Osteocyte (in vitro differentiated cells): ENCODE measurements around the gene PTPRD. TPM values are rescaled to one million over a fixed set of nuclear protein-coding genes. Genes with fewer than 3 reads are reported as not detected.
"Not testable (repeated sequence)": the region's sequence is repeated elsewhere in the genome, so short reads cannot be mapped to it uniquely, and the experiment has no call there.

Experiments used
- DNase-seq: peaks from one replicate; pipeline ENCODE4 v3.0.0; 2021; ENCODE audit warnings: mixed read lengths; ENCODE audit not compliant: unreplicated experiment; ENCODE audit errors: extremely low spot score
- H3K27ac Mint-ChIP-seq: one replicate; pipeline ENCODE4 v1.8.0; 2021; ENCODE audit warnings: mild to moderate bottlenecking, mixed read lengths; ENCODE audit not compliant: unreplicated experiment
- H3K27me3 Mint-ChIP-seq: one replicate; pipeline ENCODE4 v1.8.0; 2021; ENCODE audit warnings: mixed read lengths; ENCODE audit not compliant: unreplicated experiment
- H3K36me3 Mint-ChIP-seq: one replicate; pipeline ENCODE4 v1.8.0; 2021; ENCODE audit warnings: mixed read lengths; ENCODE audit not compliant: unreplicated experiment
- H3K4me1 Mint-ChIP-seq: one replicate; pipeline ENCODE4 v1.8.0; 2021; ENCODE audit warnings: mixed read lengths; ENCODE audit not compliant: unreplicated experiment
- H3K4me3 Mint-ChIP-seq: one replicate; pipeline ENCODE4 v1.8.0; 2021; ENCODE audit warnings: mild to moderate bottlenecking, moderate library complexity, mixed read lengths; ENCODE audit not compliant: unreplicated experiment
- H3K9me3 Mint-ChIP-seq: one replicate; pipeline ENCODE4 v1.8.0; 2021; ENCODE audit warnings: mixed read lengths; ENCODE audit not compliant: unreplicated experiment
- total RNA-seq: library from RNA; stranded (reverse); gene quantifications from 2 replicates; pipeline ENCODE4 v1.2.1, GENCODE V29; 2021
- TF ChIP-seq, protein P1 (sequence below): fragments of 200-600 bp; sonication (generic); IDR thresholded peaks from 2 replicates; pipeline ENCODE4 v1.5.0; 2021; ENCODE audit warnings: antibody characterized with exemption, mild to moderate bottlenecking, moderate library complexity

PTPRD gene
- total RNA-seq, 1 donor from 2014 or later: 5.4 TPM

DNA sequence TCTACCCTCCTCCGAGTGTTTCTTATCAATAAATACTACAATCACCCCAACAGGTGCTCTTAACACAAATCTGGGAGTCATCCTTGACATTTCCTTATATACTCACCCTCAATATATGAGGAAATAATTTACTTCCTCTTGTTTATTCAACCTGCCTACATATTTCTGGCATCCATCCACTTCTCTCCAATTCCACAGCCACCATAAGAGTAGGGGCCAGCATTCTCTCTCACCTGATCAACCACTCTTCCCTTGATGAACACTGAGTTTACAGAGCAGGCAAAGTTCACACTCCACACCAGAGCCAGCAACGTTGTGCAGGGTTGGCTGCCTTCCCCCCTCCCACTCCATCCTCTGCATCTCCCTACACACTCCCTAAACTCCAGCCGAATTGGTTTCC is 1908.9 kb downstream of the PTPRD start:
- DNase-seq: no peak
- Mint-ChIP-seq H3K27me3 (peaks cover 2% of the 10 kb centered on the region), H3K4me1 (no peaks in the 10 kb centered on the region), H3K4me3 (no peak overlapping the region), H3K9me3 (no peaks in the 10 kb centered on the region), H3K27ac (no peak overlapping the region), H3K36me3 (no peaks in the 10 kb centered on the region)
- TF ChIP-seq, protein P1, sequence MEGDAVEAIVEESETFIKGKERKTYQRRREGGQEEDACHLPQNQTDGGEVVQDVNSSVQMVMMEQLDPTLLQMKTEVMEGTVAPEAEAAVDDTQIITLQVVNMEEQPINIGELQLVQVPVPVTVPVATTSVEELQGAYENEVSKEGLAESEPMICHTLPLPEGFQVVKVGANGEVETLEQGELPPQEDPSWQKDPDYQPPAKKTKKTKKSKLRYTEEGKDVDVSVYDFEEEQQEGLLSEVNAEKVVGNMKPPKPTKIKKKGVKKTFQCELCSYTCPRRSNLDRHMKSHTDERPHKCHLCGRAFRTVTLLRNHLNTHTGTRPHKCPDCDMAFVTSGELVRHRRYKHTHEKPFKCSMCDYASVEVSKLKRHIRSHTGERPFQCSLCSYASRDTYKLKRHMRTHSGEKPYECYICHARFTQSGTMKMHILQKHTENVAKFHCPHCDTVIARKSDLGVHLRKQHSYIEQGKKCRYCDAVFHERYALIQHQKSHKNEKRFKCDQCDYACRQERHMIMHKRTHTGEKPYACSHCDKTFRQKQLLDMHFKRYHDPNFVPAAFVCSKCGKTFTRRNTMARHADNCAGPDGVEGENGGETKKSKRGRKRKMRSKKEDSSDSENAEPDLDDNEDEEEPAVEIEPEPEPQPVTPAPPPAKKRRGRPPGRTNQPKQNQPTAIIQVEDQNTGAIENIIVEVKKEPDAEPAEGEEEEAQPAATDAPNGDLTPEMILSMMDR: no peak

DNA sequence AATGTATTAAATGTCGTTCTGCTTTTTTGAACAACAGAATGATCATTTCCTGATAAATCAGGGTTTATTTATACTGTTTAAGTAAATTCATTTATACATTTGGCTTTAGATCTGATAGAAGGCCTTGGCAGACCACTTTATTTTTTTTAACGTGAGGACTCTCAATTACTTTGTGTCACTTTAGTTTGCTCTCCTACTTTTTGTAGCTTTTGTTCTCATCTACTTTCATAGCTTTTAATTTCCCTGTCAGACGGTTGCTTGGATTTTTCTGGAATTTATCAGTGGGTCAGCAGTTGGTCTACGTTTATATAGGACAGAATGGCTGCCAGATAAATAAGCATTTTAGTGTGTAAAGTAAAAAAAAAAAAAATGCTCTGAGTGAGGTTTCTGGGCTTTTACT is 1910.9 kb downstream of the PTPRD start:
- no peak for DNase-seq
- Mint-ChIP-seq H3K27ac (no peak overlapping the region), H3K4me3 (no peak overlapping the region), H3K27me3 (peaks cover 2% of the 10 kb centered on the region), H3K9me3 (no peaks in the 10 kb centered on the region), H3K4me1 (no peaks in the 10 kb centered on the region), H3K36me3 (no peaks in the 10 kb centered on the region)
- TF ChIP-seq, protein P1: no peak

DNA sequence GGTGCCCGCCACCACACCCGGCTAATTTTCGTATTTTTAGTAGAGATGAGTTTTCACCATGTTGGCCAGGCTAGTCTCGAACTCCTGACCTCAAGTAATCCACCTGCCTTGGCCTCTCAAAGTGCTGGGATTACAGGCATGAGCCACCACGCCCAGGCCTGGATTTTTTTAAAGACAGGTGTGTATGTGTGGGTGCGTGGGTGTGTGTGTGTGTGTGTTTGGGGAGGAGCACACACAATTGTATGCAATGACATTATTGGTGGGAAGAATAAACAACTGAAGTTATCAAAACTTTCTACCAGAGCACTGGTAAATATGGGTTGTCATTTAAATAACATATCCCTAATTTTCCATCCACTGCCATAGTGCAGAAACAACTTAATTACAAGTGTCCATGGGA is 1915.2 kb downstream of the PTPRD start:
- not testable (repeated sequence) for H3K36me3 Mint-ChIP-seq, H3K9me3 Mint-ChIP-seq, H3K4me3 Mint-ChIP-seq, H3K27me3 Mint-ChIP-seq, DNase-seq, H3K27ac Mint-ChIP-seq, H3K4me1 Mint-ChIP-seq

DNA sequence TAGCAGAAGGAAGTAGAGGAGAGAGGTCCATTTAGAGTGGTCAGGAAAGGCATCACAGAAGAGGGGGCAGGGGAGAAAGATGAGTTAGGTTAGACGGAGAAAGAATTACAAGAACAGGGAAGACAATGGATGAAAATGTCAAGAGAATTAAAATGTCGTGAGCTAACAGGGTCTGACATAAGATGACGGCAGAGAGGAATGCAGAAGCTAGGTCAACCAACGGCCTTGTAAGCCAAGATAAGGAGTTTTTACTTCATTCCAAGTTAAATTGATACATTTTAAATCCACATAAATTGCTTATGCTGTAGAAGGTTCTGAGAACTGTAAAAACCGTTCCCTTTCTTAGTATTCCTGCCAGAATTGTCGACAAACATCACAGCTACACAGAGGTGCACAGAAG is 1916.3 kb downstream of the PTPRD start:
- TF ChIP-seq, protein P1: no peak
- no peak overlapping the region for H3K27ac Mint-ChIP-seq
- DNase-seq: no peak
- no peaks in the 10 kb centered on the region for H3K9me3 Mint-ChIP-seq
- no peaks in the 10 kb centered on the region for H3K4me1 Mint-ChIP-seq
- no peaks in the 10 kb centered on the region for H3K36me3 Mint-ChIP-seq
- no peak overlapping the region for H3K4me3 Mint-ChIP-seq
- H3K27me3 Mint-ChIP-seq: no peaks in the 10 kb centered on the region

DNA sequence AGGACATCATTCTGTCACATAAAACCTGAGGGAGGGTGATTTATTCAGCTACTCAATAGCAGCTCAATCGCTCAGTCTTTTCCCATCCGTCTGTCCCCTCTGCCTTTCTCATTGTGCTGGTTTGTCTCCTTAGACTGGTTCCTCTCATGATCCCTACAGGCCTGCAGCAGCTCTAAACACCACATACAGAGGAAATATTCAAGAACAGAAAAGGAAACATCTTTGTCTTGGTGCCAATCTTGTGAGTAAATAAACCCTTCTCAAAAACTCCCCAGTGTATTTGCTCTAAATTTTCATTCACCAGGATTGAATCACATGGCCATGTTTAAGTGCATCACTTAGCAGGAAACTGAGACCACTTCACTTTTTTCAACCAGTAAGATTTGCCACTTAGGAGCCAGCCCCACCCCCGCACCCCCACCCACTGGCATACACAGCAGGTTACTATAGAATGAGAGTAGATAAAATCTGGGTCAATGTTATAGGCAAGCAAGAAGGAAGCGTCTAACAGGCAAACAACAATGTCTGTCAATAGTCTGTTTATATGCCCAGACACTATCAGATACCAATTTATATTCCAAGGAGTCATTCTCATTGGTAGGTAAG is 1917.7 kb downstream of the PTPRD start:
- Mint-ChIP-seq H3K4me1 (no peaks in the 10 kb centered on the region), H3K9me3 (no peaks in the 10 kb centered on the region), H3K27ac (no peak overlapping the region), H3K27me3 (no peaks in the 10 kb centered on the region), H3K4me3 (no peak overlapping the region), H3K36me3 (no peaks in the 10 kb centered on the region)
- no peak for DNase-seq
- TF ChIP-seq, protein P1: no peak

DNA sequence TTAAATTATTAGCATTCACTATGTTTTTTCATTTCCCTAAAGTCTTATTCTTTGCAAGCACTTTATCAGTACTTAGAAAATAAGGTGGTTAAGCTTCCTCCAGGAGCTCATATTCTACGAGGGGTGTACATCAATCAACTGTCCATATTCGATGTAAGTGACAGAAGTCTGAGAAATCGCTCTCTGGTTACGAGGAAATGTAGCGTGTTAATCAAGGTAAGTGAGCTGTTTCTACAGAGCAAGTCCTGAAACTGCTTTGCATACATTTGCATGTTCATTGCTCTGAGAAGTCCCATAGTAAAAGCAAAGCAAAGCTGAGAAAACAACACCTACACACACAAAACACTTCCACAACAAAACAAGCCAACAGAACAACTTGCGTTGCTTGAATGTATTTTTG is 1919.3 kb downstream of the PTPRD start:
- no peaks in the 10 kb centered on the region for H3K36me3 Mint-ChIP-seq

More for the DNA sequence above, 1919.3 kb downstream of the PTPRD start:
- no peak for DNase-seq
- TF ChIP-seq, protein P1: no peak
- Mint-ChIP-seq H3K4me3 (no peak overlapping the region), H3K27me3 (no peaks in the 10 kb centered on the region), H3K27ac (no peak overlapping the region), H3K4me1 (no peaks in the 10 kb centered on the region), H3K9me3 (no peaks in the 10 kb centered on the region)
